ENCODE data around the gene CACNA1C.

CACNA1C gene

GRCh38 chr12:2501464-2502191 is 448.8 kb downstream of the CACNA1C start:
- no peak for DNase-seq

GRCh38 chr12:2503036-2503435 is 450.2 kb downstream of the CACNA1C start:
- no peak for DNase-seq

- no peak for DNase-seq
Observed at GRCh38 chr12:2503762-2504161, 451.0 kb downstream of the CACNA1C start.

GRCh38 chr12:2504577-2504976 is 451.8 kb downstream of the CACNA1C start:
- DNase-seq: no peak

GRCh38 chr12:2507814-2508213 is 455.0 kb downstream of the CACNA1C start:
- DNase-seq: no peak

GRCh38 chr12:2509137-2509536 is 456.4 kb downstream of the CACNA1C start:
- no peak for DNase-seq

- no peak for DNase-seq
Observed at GRCh38 chr12:2510045-2510444, 457.3 kb downstream of the CACNA1C start.

- no peak for DNase-seq
Observed at GRCh38 chr12:2513141-2514037, 460.6 kb downstream of the CACNA1C start.

GRCh38 chr12:2514038-2514340 is 461.2 kb downstream of the CACNA1C start:
- no peak for DNase-seq

- DNase-seq: no peak
Observed at GRCh38 chr12:2520722-2521246, 468.0 kb downstream of the CACNA1C start.

- DNase-seq: no peak
Observed at GRCh38 chr12:2523317-2523716, 470.5 kb downstream of the CACNA1C start.

- DNase-seq: no peak
Observed at GRCh38 chr12:2523844-2524243, 471.1 kb downstream of the CACNA1C start.

- DNase-seq: no peak
Observed at GRCh38 chr12:2526371-2526770, 473.6 kb downstream of the CACNA1C start.

- DNase-seq: no peak
Observed at GRCh38 chr12:2528001-2528400, 475.2 kb downstream of the CACNA1C start.

GRCh38 chr12:2529807-2530206 is 477.0 kb downstream of the CACNA1C start:
- DNase-seq: no peak

GRCh38 chr12:2531371-2531770 is 478.6 kb downstream of the CACNA1C start:
- no peak for DNase-seq

- no peak for DNase-seq
Observed at GRCh38 chr12:2533036-2533435, 480.2 kb downstream of the CACNA1C start.

- DNase-seq: no peak
Observed at GRCh38 chr12:2535583-2536204, 482.9 kb downstream of the CACNA1C start.

GRCh38 chr12:2536724-2537123 is 483.9 kb downstream of the CACNA1C start:
- DNase-seq: no peak

GRCh38 chr12:2537868-2538541 is 485.2 kb downstream of the CACNA1C start:
- DNase-seq: no peak

GRCh38 chr12:2539938-2540337 is 487.2 kb downstream of the CACNA1C start:
- DNase-seq: no peak

- no peak for DNase-seq
Observed at GRCh38 chr12:2540535-2540941, 487.8 kb downstream of the CACNA1C start.

- DNase-seq: no peak
Observed at GRCh38 chr12:2541631-2542204, 488.9 kb downstream of the CACNA1C start.

Data from NCI-H526 (cell line).